Pancreas (tissue), 10 donors: ENCODE results near the gene FGF12. TPM values are rescaled to one million over a fixed set of nuclear protein-coding genes. Genes with fewer than 3 reads are reported as not detected.

Experiments
- ATAC-seq, 4 donors: fragments of 200-7000 bp; cut with Tn5 transposase; one replicate each; pipeline versions ENCODE4 v1.8.0 to v1.9.1; 2020; ENCODE audit warnings: mild to moderate bottlenecking in 4 of 4, moderate library complexity in 4 of 4
- DNase-seq, 6 donors: peaks; one replicate each; pipeline ENCODE4 v3.0.0-alpha.2; 2020
- FAIRE-seq: peaks from 2 replicates; lab custom pipeline; 2012; peaks lifted over from hg19 to GRCh38; lab: Jason Lieb, UNC
- H3K27ac ChIP-seq, 4 donors: fragments of 200-600 bp; sonication (generic); 1 replicate in 3 of 4; 2 replicates in 1 of 4; pipeline versions ENCODE4 v1.5.0 to v1.8.0; 2020
- H3K27me3 ChIP-seq, 4 donors: fragments of 200-600 bp; one replicate each; pipeline ENCODE4 v1.8.0; 2021
- H3K36me3 ChIP-seq, 3 donors: fragments of 200-600 bp; sonication (generic) in 1 of 3; one replicate each; pipeline versions ENCODE4 v1.5.0 to v1.8.0; 2020 to 2021
- H3K4me1 ChIP-seq, 3 donors: fragments of 200-600 bp; one replicate each; pipeline ENCODE4 v1.8.0; 2021
- H3K4me3 ChIP-seq, 4 donors: fragments of 200-600 bp; sonication (generic) in 2 of 4; one replicate each; pipeline versions ENCODE4 v1.5.0 to v1.8.0; 2020 to 2021
- H3K9me3 ChIP-seq, 4 donors: fragments of 200-600 bp; one replicate each; pipeline ENCODE4 v1.8.0; 2021
- WGBS, 2 donors: extraction: QIAGEN DNeasy Blood & Tissue Kit; methylation state at CpG; one replicate each; pipeline ENCODE4 v1.1.7; 2013; 5-methylcytosine and 5-hydroxymethylcytosine counted together
- intact Hi-C, 3 donors: fragments of 100-400 bp; cut with DNase I; formaldehyde crosslinking; loops; one replicate each; pipeline versions ENCODE4 v1.11.1 to v1.14.2; 2022
- polyA plus RNA-seq, 2 donors: library from polyadenylated mRNA; stranded (reverse); fragments of 200-250 nt; gene quantifications; one replicate each; pipeline ENCODE4 v1.2.3, GENCODE V29; 2013
- total RNA-seq, 6 donors: library from RNA; stranded (reverse); fragmentation: NEBNext Ultra II Directional in 4 of 6; extraction: Animal tissue kit (Norgen Biotek cat#: 25700) in 4 of 6; gene quantifications; one replicate each; pipeline versions ENCODE4 v1.2.1 to v1.2.4, GENCODE V29; 2021 to 2023
- TF ChIP-seq, protein P1 (sequence below), 4 donors: fragments of 200-600 bp; sonication (generic) in 3 of 4; IDR thresholded peaks; one replicate each; pipeline versions ENCODE4 v1.5.0 to v1.8.0; 2021; ENCODE audit warnings: antibody characterized with exemption in 4 of 4
- donor health status: healthy with polysubstance abuse.
- donor health status: DM: no; HTN: no; CAD: no; lungs with moderate emphysema.
- donor health status: DM: no; HTN: no; CAD: no.
- donor health status: control.
- donor health status: control.
- donor health status: Bipolar disorder and iron deficiency.
- donor health status: DM: yes; HTN: yes; CAD: no.
- donor health status: DM: no; HTN: no; CAD: no.
- donor health status: DM: no; HTN: no; CAD: no.
- donor health status: DM: yes; HTN: yes; CAD: no.

The FGF12 gene
- total and polyA plus RNA-seq, 8 donors = 3.6 to 8.6 (median 6.4) TPM

GRCh38 chr3:192514081-192514753 is 213.1 kb downstream of the FGF12 start:
- Histone ChIP-seq H3K27me3 (no peaks in the 10 kb centered on the region), H3K9me3 (no peaks in the 10 kb centered on the region), H3K27ac (peak overlapping the region; percentile 73 to 85 (median 84)), H3K4me1 (peaks cover 0 to 3% (median 0%) of the 10 kb centered on the region in 3 donors), H3K4me3 (peak overlapping the region; percentile 42 to 83 (median 63)), H3K36me3 (no peaks in the 10 kb centered on the region)
- FAIRE-seq (no peak), ATAC-seq (peak; percentile 53 to 68 (median 61)), DNase-seq (peak; percentile 30 to 73 (median 42))
- 0 to 1% methylated on average over 39 of the region's 39 CpGs for WGBS, 2 donors
- intact Hi-C loops = no loop called here
- TF ChIP-seq, protein P1, sequence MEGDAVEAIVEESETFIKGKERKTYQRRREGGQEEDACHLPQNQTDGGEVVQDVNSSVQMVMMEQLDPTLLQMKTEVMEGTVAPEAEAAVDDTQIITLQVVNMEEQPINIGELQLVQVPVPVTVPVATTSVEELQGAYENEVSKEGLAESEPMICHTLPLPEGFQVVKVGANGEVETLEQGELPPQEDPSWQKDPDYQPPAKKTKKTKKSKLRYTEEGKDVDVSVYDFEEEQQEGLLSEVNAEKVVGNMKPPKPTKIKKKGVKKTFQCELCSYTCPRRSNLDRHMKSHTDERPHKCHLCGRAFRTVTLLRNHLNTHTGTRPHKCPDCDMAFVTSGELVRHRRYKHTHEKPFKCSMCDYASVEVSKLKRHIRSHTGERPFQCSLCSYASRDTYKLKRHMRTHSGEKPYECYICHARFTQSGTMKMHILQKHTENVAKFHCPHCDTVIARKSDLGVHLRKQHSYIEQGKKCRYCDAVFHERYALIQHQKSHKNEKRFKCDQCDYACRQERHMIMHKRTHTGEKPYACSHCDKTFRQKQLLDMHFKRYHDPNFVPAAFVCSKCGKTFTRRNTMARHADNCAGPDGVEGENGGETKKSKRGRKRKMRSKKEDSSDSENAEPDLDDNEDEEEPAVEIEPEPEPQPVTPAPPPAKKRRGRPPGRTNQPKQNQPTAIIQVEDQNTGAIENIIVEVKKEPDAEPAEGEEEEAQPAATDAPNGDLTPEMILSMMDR (IDR thresholded peaks at IDR 0.05) = no peak

GRCh38 chr3:192505731-192506130 is 221.6 kb downstream of the FGF12 start:
- no peak for FAIRE-seq

DNA sequence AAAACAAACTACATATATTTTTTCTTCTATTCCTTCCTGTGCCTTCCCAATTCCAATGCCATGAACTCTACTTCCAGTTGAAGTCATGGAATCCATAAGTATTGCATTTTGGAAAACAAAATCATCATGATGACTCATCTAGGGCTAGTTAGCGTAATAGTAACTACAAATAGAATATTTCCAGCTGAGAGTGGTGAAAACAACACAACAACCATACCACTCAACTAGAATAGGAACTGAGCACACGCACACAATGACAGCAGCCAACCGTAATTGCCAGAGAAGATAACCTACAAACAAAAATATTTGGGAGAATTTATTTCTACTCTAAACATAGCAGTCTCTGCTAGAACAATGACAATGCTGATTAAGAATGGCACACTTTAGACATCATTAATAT is 225.9 kb downstream of the FGF12 start:
- H3K9me3 ChIP-seq = no peaks in the 10 kb centered on the region
- ATAC-seq (no peak), DNase-seq (no peak), FAIRE-seq (no peak)
- H3K4me3 ChIP-seq = no peak overlapping the region
- WGBS, 2 donors = 91 to 93% methylated on average over 3 of the region's 3 CpGs
- H3K27ac ChIP-seq = no peak overlapping the region
- H3K4me1 ChIP-seq = no peaks in the 10 kb centered on the region
- no peaks in the 10 kb centered on the region for H3K27me3 ChIP-seq
- intact Hi-C loops = no loop called here
- H3K36me3 ChIP-seq = no peaks in the 10 kb centered on the region
- TF ChIP-seq, protein P1 (IDR thresholded peaks at IDR 0.05) = no peak

More at GRCh38 chr3:192505731-192506130, 221.6 kb downstream of the FGF12 start:
- H3K27me3 ChIP-seq = no peaks in the 10 kb centered on the region
- H3K4me1 ChIP-seq = no peaks in the 10 kb centered on the region
- H3K9me3 ChIP-seq = no peaks in the 10 kb centered on the region
- no peak overlapping the region for H3K4me3 ChIP-seq
- TF ChIP-seq, protein P1 (IDR thresholded peaks at IDR 0.05) = no peak
- ATAC-seq = no peak
- WGBS, 2 donors = 68 to 73% methylated on average over 6 of the region's 6 CpGs
- no peak for DNase-seq
- no peak overlapping the region for H3K27ac ChIP-seq
- intact Hi-C loops = no loop called here
- no peaks in the 10 kb centered on the region for H3K36me3 ChIP-seq

GRCh38 chr3:192496905-192497587 is 230.3 kb downstream of the FGF12 start:
- ATAC-seq (no peak), FAIRE-seq (no peak), DNase-seq (no peak)
- intact Hi-C loops = no loop called here
- TF ChIP-seq, protein P1 (IDR thresholded peaks at IDR 0.05) = no peak
- WGBS, 2 donors = 75 to 79% methylated on average over 7 of the region's 7 CpGs
- no peaks in the 10 kb centered on the region for H3K36me3 ChIP-seq
- H3K4me3 ChIP-seq = no peak overlapping the region
- H3K27me3 ChIP-seq = no peaks in the 10 kb centered on the region
- H3K27ac ChIP-seq = no peak overlapping the region
- no peaks in the 10 kb centered on the region for H3K9me3 ChIP-seq
- no peaks in the 10 kb centered on the region for H3K4me1 ChIP-seq

GRCh38 chr3:192494174-192494573 is 233.2 kb downstream of the FGF12 start:
- H3K4me1 ChIP-seq = no peaks in the 10 kb centered on the region
- FAIRE-seq (no peak), ATAC-seq (peak in 3 of 4 donors; percentile 66 to 82 (median 68)), DNase-seq (no peak)
- intact Hi-C loops = no loop called here
- H3K36me3 ChIP-seq = no peaks in the 10 kb centered on the region
- H3K27me3 ChIP-seq = no peaks in the 10 kb centered on the region
- no peaks in the 10 kb centered on the region for H3K9me3 ChIP-seq
- no peak overlapping the region for H3K27ac ChIP-seq
- H3K4me3 ChIP-seq = no peak overlapping the region
- TF ChIP-seq, protein P1 (IDR thresholded peaks at IDR 0.05) = no peak
- WGBS, 2 donors = 66 to 74% methylated on average over 1 of the region's 1 CpG
